Suppressor macrophage (primary cell): ENCODE data around the gene ACAP3.
"Not testable (repeated sequence)": the region's sequence is repeated elsewhere in the genome, so short reads cannot be mapped to it uniquely, and the experiment has no call there.

Experiments used
- DNase-seq, 4 experiments: peaks; one replicate each; pipeline ENCODE4 v3.0.0-alpha.2; 2020 to 2022

Gene ACAP3

GRCh38 chr1:1330366-1331067 lies 22.8 kb upstream of the ACAP3 start:
- DNase-seq, result no peak

- DNase-seq, result no peak
Measured at GRCh38 chr1:1329304-1330210, 21.8 kb upstream of the ACAP3 start.

- DNase-seq, result no peak
Measured at GRCh38 chr1:1328254-1328653, 20.5 kb upstream of the ACAP3 start.

GRCh38 chr1:1327291-1327690 lies 19.6 kb upstream of the ACAP3 start:
- no peak for DNase-seq

GRCh38 chr1:1326075-1326605 lies 18.4 kb upstream of the ACAP3 start:
- no peak for DNase-seq

GRCh38 chr1:1325288-1326074 lies 17.8 kb upstream of the ACAP3 start:
- DNase-seq, result peak in 1 of 4 experiments; percentile 21

- DNase-seq, result peak; percentile 95 to 99 (median 97)
Measured at GRCh38 chr1:1324524-1325287, 17.0 kb upstream of the ACAP3 start, which contains the start of the genes CPTP and INTS11. Gene CPTP, plus strand, starts transcription at chr1:1324802. Its CDS starts 2,109 bp downstream, at chr1:1326911. Gene INTS11, minus strand, starts transcription at chr1:1324660. Its CDS starts 52 bp downstream, at chr1:1324608.

- DNase-seq, result no peak
Measured at GRCh38 chr1:1324084-1324523, 16.4 kb upstream of the ACAP3 start.

- DNase-seq, result no peak
Measured at GRCh38 chr1:1322952-1323351, 15.2 kb upstream of the ACAP3 start.

- DNase-seq, result no peak
Measured at GRCh38 chr1:1322418-1322817, 14.7 kb upstream of the ACAP3 start.

GRCh38 chr1:1321477-1321876 lies 13.7 kb upstream of the ACAP3 start:
- DNase-seq, result no peak

- DNase-seq, result no peak
Measured at GRCh38 chr1:1320666-1321448, 13.1 kb upstream of the ACAP3 start.

- no peak for DNase-seq
Measured at GRCh38 chr1:1319646-1319941, 11.9 kb upstream of the ACAP3 start.

- no peak for DNase-seq
Measured at GRCh38 chr1:1318777-1319645, 11.3 kb upstream of the ACAP3 start.

GRCh38 chr1:1318131-1318652 lies 10.5 kb upstream of the ACAP3 start:
- no peak for DNase-seq

- no peak for DNase-seq
Measured at GRCh38 chr1:1317420-1317819, 9.7 kb upstream of the ACAP3 start.

GRCh38 chr1:1316199-1316598 lies 8.5 kb upstream of the ACAP3 start:
- not testable (repeated sequence) for DNase-seq

GRCh38 chr1:1315435-1315954 lies 7.8 kb upstream of the ACAP3 start:
- DNase-seq, result no peak

- no peak for DNase-seq
Measured at GRCh38 chr1:1314678-1315335, 7.1 kb upstream of the ACAP3 start.
